Lung (tissue), 12 donors: ENCODE data around the gene ELOVL6. TPM values are rescaled to one million over a fixed set of nuclear protein-coding genes. Genes with fewer than 3 reads are reported as not detected.
A peak's percentile ranks its signal among the peaks of the same experiment; 100 is the strongest.

Experiments used
- ATAC-seq: fragments of 200-7000 bp; cut with Tn5 transposase; one replicate; pipeline ENCODE4 v1.9.1; 2020; ENCODE audit warnings: moderate number of reproducible peaks; ENCODE audit not compliant: insufficient read depth, low FRiP score
- DNase-seq, 3 donors: peaks; one replicate each; pipeline ENCODE4 v3.0.0-alpha.2; 2013 to 2017
- H3K27ac ChIP-seq, 2 donors: one replicate each; pipeline ENCODE4 v1.5.1; 2013; ENCODE audit warnings: mild to moderate bottlenecking in 2 of 2, moderate library complexity in 2 of 2, control low read depth in 1 of 2, inconsistent platforms in 1 of 2, low read depth in 1 of 2, low read length in 1 of 2
- H3K27me3 ChIP-seq, 3 donors: one replicate each; pipeline ENCODE4 v1.5.1; 2013; ENCODE audit warnings: low read length in 2 of 3; ENCODE audit not compliant: control insufficient read depth in 3 of 3, insufficient read depth in 3 of 3
- H3K36me3 ChIP-seq, 4 donors: one replicate each; pipeline ENCODE4 v1.5.1; 2013; ENCODE audit warnings: low read length in 4 of 4, mild to moderate bottlenecking in 1 of 4, moderate library complexity in 1 of 4; ENCODE audit not compliant: control insufficient read depth in 4 of 4, insufficient read depth in 4 of 4
- H3K4me1 ChIP-seq, 5 donors: one replicate each; pipeline ENCODE4 v1.5.1; 2013; ENCODE audit warnings: low read length in 5 of 5, mild to moderate bottlenecking in 2 of 5, moderate library complexity in 1 of 5; ENCODE audit not compliant: control insufficient read depth in 5 of 5, insufficient read depth in 5 of 5
- H3K4me3 ChIP-seq: one replicate; pipeline ENCODE4 v1.5.1; 2013; ENCODE audit warnings: mild to moderate bottlenecking, control low read depth, moderate library complexity
- H3K9ac ChIP-seq, 2 donors: one replicate each; pipeline ENCODE4 v1.5.1; 2013; ENCODE audit warnings: low read length in 2 of 2, control low read depth in 1 of 2; ENCODE audit not compliant: insufficient read depth in 1 of 2
- H3K9me3 ChIP-seq, 4 donors: one replicate each; pipeline ENCODE4 v1.5.1; 2013; ENCODE audit warnings: low read length in 3 of 4, mild to moderate bottlenecking in 1 of 4, moderate library complexity in 1 of 4; ENCODE audit not compliant: control insufficient read depth in 4 of 4, insufficient read depth in 3 of 4
- CTCF ChIP-seq: IDR thresholded peaks from 2 replicates; pipeline ENCODE4 v1.5.1; 2012; ENCODE audit warnings: mild to moderate bottlenecking; ENCODE audit errors: control extremely low read depth, extremely low read depth
- WGBS, 2 donors: extraction: QIAGEN DNeasy Blood & Tissue Kit; methylation state at CpG; one replicate each; pipeline ENCODE4 v1.1.7; 2013; 5-methylcytosine and 5-hydroxymethylcytosine counted together
- polyA plus RNA-seq, 2 donors: library from polyadenylated mRNA; stranded (reverse); fragments of 200-250 nt; gene quantifications; one replicate each; pipeline ENCODE4 v1.2.1, GENCODE V29; 2013
- total RNA-seq, 2 donors: library from RNA; depleted of rRNA in 1 of 2; stranded (reverse); fragments of >200 nt in 1 of 2; gene quantifications; one replicate each; pipeline ENCODE4 v1.2.1, GENCODE V29; 2014 to 2021
- donor health status: control.
- donor health status: control.
- donor health status: Bipolar disorder and iron deficiency.
- donor health status: healthy.
- donor health status: DM: yes; HTN: yes; CAD: no.

The ELOVL6 gene
- total and polyA plus RNA-seq, 4 donors: 5.5 to 21.1 (median 12.7) TPM

GRCh38 chr4:110073053-110073845 is 125.2 kb downstream of the ELOVL6 start:
- DNase-seq (peak in 1 of 3 donors; percentile 14), ATAC-seq (no peak)
- H3K9me3 ChIP-seq: no peaks in the 10 kb centered on the region
- H3K4me1 ChIP-seq: peaks cover 0 to 18% (median 3%) of the 10 kb centered on the region in 5 donors
- no peak for TF ChIP-seq CTCF
- H3K27ac ChIP-seq: no peak overlapping the region
- no peak overlapping the region for H3K4me3 ChIP-seq
- H3K9ac ChIP-seq: no peak overlapping the region
- H3K27me3 ChIP-seq: no peaks in the 10 kb centered on the region
- 56 to 60% methylated on average over 10 of the region's 10 CpGs for WGBS, 2 donors
- no peaks in the 10 kb centered on the region for H3K36me3 ChIP-seq

GRCh38 chr4:110071466-110071865 is 126.9 kb downstream of the ELOVL6 start:
- no peak for TF ChIP-seq CTCF
- Histone ChIP-seq H3K36me3 (no peaks in the 10 kb centered on the region), H3K27me3 (peaks cover 0 to 2% (median 0%) of the 10 kb centered on the region in 3 donors), H3K9ac (no peak overlapping the region), H3K4me1 (peaks cover 0 to 18% (median 3%) of the 10 kb centered on the region in 5 donors), H3K9me3 (no peaks in the 10 kb centered on the region), H3K27ac (no peak overlapping the region), H3K4me3 (no peak overlapping the region)
- 52 to 75% methylated on average over 6 of the region's 6 CpGs for WGBS, 2 donors
- peak; percentile 59 to 82 (median 70) for DNase-seq
- peak; percentile 62 for ATAC-seq

- no peak for ATAC-seq
- Histone ChIP-seq H3K36me3 (no peaks in the 10 kb centered on the region), H3K4me1 (peaks cover 0 to 18% (median 3%) of the 10 kb centered on the region in 5 donors), H3K27ac (no peak overlapping the region), H3K9ac (no peak overlapping the region), H3K27me3 (peaks cover 0 to 2% (median 0%) of the 10 kb centered on the region in 3 donors), H3K9me3 (no peaks in the 10 kb centered on the region), H3K4me3 (no peak overlapping the region)
- TF ChIP-seq CTCF: no peak
- WGBS, 2 donors: 90 to 93% methylated on average over 8 of the region's 8 CpGs
- no peak for DNase-seq
Observed at GRCh38 chr4:110068248-110068647, 130.2 kb downstream of the ELOVL6 start.
